HepG2 (cell line): ENCODE data around the gene ZNF597. TPM values are rescaled to one million over a fixed set of nuclear protein-coding genes. Genes with fewer than 3 reads are reported as not detected.

Experiments used
- ASH2L ChIP-seq: fragments of 300-600, 200-600 bp; sonication (generic); IDR thresholded peaks from 2 replicates; pipeline ENCODE4 v1.7.0; 2017; ENCODE audit warnings: low read depth, mild to moderate bottlenecking, moderate library complexity, mixed read lengths, low read length; ENCODE audit not compliant: insufficient read length
- CBX1 ChIP-seq: IDR thresholded peaks from one replicate; pipeline ENCODE4 v1.6.1; 2016; ENCODE audit warnings: antibody characterized with exemption, low read depth
- DRAP1 ChIP-seq: IDR thresholded peaks from 2 replicates; pipeline ENCODE4 v1.6.1; 2016; ENCODE audit warnings: missing genetic modification reagents, missing compliant biosample characterization
- HDAC6 ChIP-seq: fragments of 200-600 bp; sonication (generic); IDR thresholded peaks from 2 replicates; pipeline ENCODE4 v1.7.0; 2017; ENCODE audit warnings: mild to moderate bottlenecking, antibody characterized with exemption, low read length, low read depth
- HOXA5 ChIP-seq: sonication (generic); formaldehyde crosslinking; IDR thresholded peaks from 2 replicates; pipeline ENCODE4 v1.4.0; 2020; ENCODE audit warnings: missing genetic modification reagents
- KDM2A ChIP-seq: sonication (generic); formaldehyde crosslinking; IDR thresholded peaks from 2 replicates; pipeline ENCODE4 v1.4.0; 2020; ENCODE audit warnings: low read depth, missing genetic modification reagents, borderline replicate concordance
- MAFF ChIP-seq: IDR thresholded peaks from 2 replicates; pipeline ENCODE4 v1.6.1; 2011; ENCODE audit warnings: low read depth, low read length, improper control_type of control experiment
- SIN3A ChIP-seq: IDR thresholded peaks from 2 replicates; pipeline ENCODE4 v1.6.1; 2011; ENCODE audit warnings: low read depth, mild to moderate bottlenecking, control low read depth, low read length, borderline replicate concordance
- SNAPC2 ChIP-seq: sonication (generic); formaldehyde crosslinking; IDR thresholded peaks from 2 replicates; pipeline ENCODE4 v1.8.1; 2022; ENCODE audit warnings: mild to moderate bottlenecking, missing genetic modification reagents
- TBL1XR1 ChIP-seq: fragments of 150-350 bp; IDR thresholded peaks from 2 replicates; pipeline ENCODE4 v1.6.1; 2014; ENCODE audit warnings: borderline replicate concordance, low read length; ENCODE audit not compliant: partially characterized antibody
- USF2 ChIP-seq, 2 experiments: sonication (generic) in 1 of 2; formaldehyde crosslinking in 1 of 2; IDR thresholded peaks; 2 replicates each; pipeline versions ENCODE4 v1.5.1 to v1.6.1; 2011 to 2020; ENCODE audit warnings: borderline replicate concordance in 1 of 2, low read depth in 1 of 2, low read length in 1 of 2, mild to moderate bottlenecking in 1 of 2, missing genetic modification reagents in 1 of 2, moderate library complexity in 1 of 2
- ZFP1 ChIP-seq: IDR thresholded peaks from 2 replicates; pipeline ENCODE4 v1.6.1; 2016
- ZFP36L1 ChIP-seq: sonication (generic); formaldehyde crosslinking; IDR thresholded peaks from 2 replicates; pipeline ENCODE4 v1.8.0; 2022; ENCODE audit warnings: mild to moderate bottlenecking, missing genetic modification reagents, moderate library complexity
- ZNF264 ChIP-seq: sonication (generic); formaldehyde crosslinking; IDR thresholded peaks from 2 replicates; pipeline ENCODE4 v1.4.0; 2020; ENCODE audit warnings: missing genetic modification reagents
- ZNF430 ChIP-seq: sonication (generic); formaldehyde crosslinking; IDR thresholded peaks from 2 replicates; pipeline ENCODE4 v1.9.0; 2021; ENCODE audit warnings: mild to moderate bottlenecking, missing genetic modification reagents
- ZNF432 ChIP-seq: sonication (generic); formaldehyde crosslinking; IDR thresholded peaks from 2 replicates; pipeline ENCODE4 v1.5.0; 2020; ENCODE audit warnings: missing genetic modification reagents, mild to moderate bottlenecking, borderline replicate concordance
- ZNF446 ChIP-seq: sonication (generic); formaldehyde crosslinking; IDR thresholded peaks from 2 replicates; pipeline ENCODE4 v1.5.0; 2020; ENCODE audit warnings: mild to moderate bottlenecking, missing genetic modification reagents
- ZNF775 ChIP-seq: sonication (generic); formaldehyde crosslinking; IDR thresholded peaks from 2 replicates; pipeline ENCODE4 v1.4.0; 2020; ENCODE audit warnings: missing genetic modification reagents, mild to moderate bottlenecking, moderate library complexity, borderline replicate concordance
- polyA plus RNA-seq, 8 experiments: library from polyadenylated mRNA; depleted of rRNA in 3 of 8; stranded (reverse) in 7 of 8; unstranded in 1 of 8; fragments of >200 nt; fragmentation: Illumina TruSeq in 4 of 8; extraction: Trizol in 4 of 8; gene quantifications; 2 replicates each; pipeline versions ENCODE4 v1.2.1 to v1.2.3, GENCODE V29; 2011 to 2016; ENCODE audit warnings: low read depth in 4 of 8, missing spikeins in 1 of 8, mixed read lengths in 1 of 8; ENCODE audit not compliant: insufficient read depth in 1 of 8
- total RNA-seq, 5 experiments: library from RNA; depleted of rRNA; stranded (reverse); fragments of >200 nt; fragmentation: Illumina TruSeq; extraction: Trizol; gene quantifications; 2 replicates each; pipeline ENCODE4 v1.2.3, GENCODE V29; 2016; ENCODE audit warnings: low read depth in 1 of 5

The ZNF597 gene
- total and polyA plus RNA-seq, 2 of the 13 experiments (the other 11 are each of a cell fraction or from before 2014, with no cell fraction given): 1.3 to 2.4 TPM

GRCh38 chr16:3443108-3444031 is at the start of gene ZNF597, which contains the start of gene NAA60 (continued):
- 0 out of 2 replicates have a peak, but pooled peaks have one; percentile 34 for TF ChIP-seq ZNF430 (CRISPR knock-in tag)
- TF ChIP-seq ZFP36L1 (CRISPR knock-in tag): no peak
- TF ChIP-seq KDM2A (CRISPR knock-in tag): peak; percentile 39; the same call in 1 of the 2 replicates
- TF ChIP-seq ZNF432: no peak
- no peak for TF ChIP-seq CBX1
- peak; percentile 69 for TF ChIP-seq DRAP1
- TF ChIP-seq HDAC6: no peak
- TF ChIP-seq SNAPC2 (CRISPR knock-in tag): no peak
- TF ChIP-seq ZFP1 (CRISPR knock-in tag): no peak
- TF ChIP-seq ZNF446 (CRISPR knock-in tag): no peak
- peak; percentile 57 for TF ChIP-seq ASH2L
- no peak for TF ChIP-seq MAFF
- TF ChIP-seq USF2 (IDR thresholded peaks at IDR 0.05; ENCODE audit: low read depth, low read length): no peak
- no peak for TF ChIP-seq USF2 (CRISPR knock-in tag; IDR thresholded peaks at IDR 0.05; ENCODE audit: borderline replicate concordance)
- TF ChIP-seq ZNF264 (CRISPR knock-in tag): 0 out of 2 replicates have a peak, but pooled peaks have one; percentile 17
- peak; percentile 39; the same call in 1 of the 2 replicates for TF ChIP-seq SIN3A
- peak; percentile 61; the same call in 1 of the 2 replicates for TF ChIP-seq HOXA5
- TF ChIP-seq ZNF775 (CRISPR knock-in tag): no peak
- TF ChIP-seq TBL1XR1: no peak
